ENCODE measurements around the gene RAC2.

- TF ChIP-seq CTCF (conservative IDR thresholded peaks at IDR 0.05) (no peak), ZFX (IDR thresholded peaks at IDR 0.05) (no peak)
These were observed 18.0 kb downstream of the RAC2 start for GRCh38 chr22:37226087-37226486.

Data from C4-2B (cell line).